ENCODE results near the gene OR2T11.

GRCh38 chr1:248585266-248585665 lies 49.6 kb downstream of the OR2T11 start:
- no peak for TF ChIP-seq CTCF (IDR thresholded peaks at IDR 0.05; ENCODE audit: low read depth, low read length, missing input control)
- no peak for TF ChIP-seq JUND (IDR thresholded peaks at IDR 0.05)
- TF ChIP-seq YY1 (IDR thresholded peaks at IDR 0.05): no peak
- TF ChIP-seq GABPA (IDR thresholded peaks at IDR 0.05 in 1 of 2, conservative IDR thresholded peaks at IDR 0.05 in 1 of 2): no peak
- TF ChIP-seq ZBTB33 (IDR thresholded peaks at IDR 0.05): no peak
